K562 (cell line): ENCODE results near the gene PKHD1.

Experiments
- CTBP1 ChIP-seq: fragments of 450-650 bp; IDR thresholded peaks from 2 replicates; pipeline ENCODE4 v1.6.1; 2016; ENCODE audit warnings: borderline replicate concordance
- FOXP1 ChIP-seq: sonication (generic); formaldehyde crosslinking; IDR thresholded peaks from 2 replicates; pipeline ENCODE4 v1.8.0; 2022; ENCODE audit warnings: mild to moderate bottlenecking, missing genetic modification reagents
- POLR2AphosphoS5 ChIP-seq: IDR thresholded peaks from 2 replicates; pipeline ENCODE4 v1.6.1; 2011; ENCODE audit warnings: mild to moderate bottlenecking, low read depth, low read length, moderate library complexity; ENCODE audit not compliant: control insufficient read depth, insufficient read depth
- RBM22 ChIP-seq: fragments of 200-400 bp; formaldehyde crosslinking; IDR thresholded peaks from 2 replicates; pipeline ENCODE4 v1.6.1; 2018; ENCODE audit warnings: low read length, low read depth; ENCODE audit not compliant: poor library complexity, severe bottlenecking
- SRF ChIP-seq, 2 experiments: fragments of 250-450, 450-650 bp in 1 of 2; sonication (Bioruptor Pico) in 1 of 2; sonication (generic) in 1 of 2; formaldehyde crosslinking; IDR thresholded peaks; 2 replicates each; pipeline versions ENCODE4 v1.5.0 to v1.5.1; 2020 to 2022; ENCODE audit warnings: mild to moderate bottlenecking in 1 of 2, missing genetic modification reagents in 1 of 2
- ZNF24 ChIP-seq: fragments of 450-650 bp; IDR thresholded peaks from 2 replicates; pipeline ENCODE4 v1.6.1; 2016
- ZNF274 ChIP-seq: IDR thresholded peaks from 2 replicates; pipeline ENCODE4 v1.6.1; 2011; ENCODE audit warnings: low read depth, mild to moderate bottlenecking, low read length, moderate library complexity, borderline replicate concordance

DNA sequence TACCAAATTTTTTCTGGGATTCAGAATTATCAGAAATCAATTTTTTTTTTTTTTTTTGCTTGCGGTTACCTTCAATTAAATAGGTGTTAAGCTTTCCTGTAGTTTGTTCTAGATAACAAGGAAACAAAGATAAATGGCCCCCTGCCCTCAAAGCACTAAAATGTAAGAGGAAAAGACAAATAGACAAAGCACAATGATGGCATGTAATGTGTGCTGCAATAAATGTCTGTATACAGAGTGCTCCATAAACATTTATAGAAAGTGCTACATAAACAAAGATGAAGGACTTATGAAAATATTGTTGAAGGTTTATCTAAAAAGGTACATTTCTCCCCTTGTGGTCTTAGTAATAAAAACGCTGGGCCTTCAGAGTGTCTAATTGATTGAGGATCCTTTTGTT lies 384.6 kb downstream of the PKHD1 start:
- TF ChIP-seq ZNF24 (no peak), CTBP1 (no peak), POLR2AphosphoS5 (no peak), SRF (CRISPR knock-in tag; IDR thresholded peaks at IDR 0.05) (no peak), ZNF274 (no peak), RBM22 (no peak), FOXP1 (CRISPR knock-in tag) (no peak)
